Ishikawa (cell line): ENCODE measurements around the gene PPT1.

ENCODE experiments used
- EGR1 ChIP-seq: IDR thresholded peaks from 2 replicates; pipeline ENCODE4 v1.6.1; 2012
- EP300 ChIP-seq: IDR thresholded peaks from 2 replicates; pipeline ENCODE4 v1.6.1; 2012; ENCODE audit warnings: borderline replicate concordance
- YY1 ChIP-seq: IDR thresholded peaks from 2 replicates; pipeline ENCODE4 v1.6.1; 2012; ENCODE audit warnings: low read depth
- TF ChIP-seq, protein P1 (sequence below): IDR thresholded peaks from 2 replicates; pipeline ENCODE4 v1.6.1; 2012

GRCh38 chr1:40110389-40110788 is 13.3 kb upstream of the PPT1 start:
- TF ChIP-seq EP300 = no peak
- TF ChIP-seq, protein P1, sequence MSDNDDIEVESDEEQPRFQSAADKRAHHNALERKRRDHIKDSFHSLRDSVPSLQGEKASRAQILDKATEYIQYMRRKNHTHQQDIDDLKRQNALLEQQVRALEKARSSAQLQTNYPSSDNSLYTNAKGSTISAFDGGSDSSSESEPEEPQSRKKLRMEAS = no peak
- no peak for TF ChIP-seq EGR1
- TF ChIP-seq YY1 = no peak
